HepG2 (cell line): ENCODE results near the gene CFAP99. TPM values are rescaled to one million over a fixed set of nuclear protein-coding genes. Genes with fewer than 3 reads are reported as not detected.

Experiments used
- AGO2 ChIP-seq: fragments of 200-400 bp; formaldehyde crosslinking; optimal IDR thresholded peaks from 2 replicates; pipeline ENCODE3; 2017; ENCODE audit warnings: mild to moderate bottlenecking, low read depth, low read length, moderate library complexity
- CBFB ChIP-seq: sonication (generic); formaldehyde crosslinking; IDR thresholded peaks from 2 replicates; pipeline ENCODE4 v1.4.0; 2020; ENCODE audit warnings: missing genetic modification reagents
- CREB1 ChIP-seq, 2 experiments: fragments of 450-650 bp in 1 of 2; IDR thresholded peaks; 2 replicates each; pipeline ENCODE4 v1.6.1; 2016 to 2017; ENCODE audit warnings: control low read depth in 1 of 2, mild to moderate bottlenecking in 1 of 2, missing compliant biosample characterization in 1 of 2, missing genetic modification characterization in 1 of 2
- FIP1L1 ChIP-seq: fragments of 200-400 bp; formaldehyde crosslinking; IDR thresholded peaks from 2 replicates; pipeline ENCODE4 v1.6.1; 2018; ENCODE audit warnings: low read depth, mild to moderate bottlenecking, low read length, moderate library complexity, borderline replicate concordance; ENCODE audit not compliant: insufficient read depth
- FOXA3 ChIP-seq: IDR thresholded peaks from 2 replicates; pipeline ENCODE4 v1.6.1; 2016; ENCODE audit warnings: missing genetic modification reagents, missing compliant biosample characterization
- HDAC6 ChIP-seq: fragments of 200-600 bp; sonication (generic); IDR thresholded peaks from 2 replicates; pipeline ENCODE4 v1.7.0; 2017; ENCODE audit warnings: mild to moderate bottlenecking, antibody characterized with exemption, low read length, low read depth
- HOXA9 ChIP-seq: sonication (generic); formaldehyde crosslinking; IDR thresholded peaks from 2 replicates; pipeline ENCODE4 v1.8.1; 2022; ENCODE audit warnings: missing genetic modification reagents, mild to moderate bottlenecking, moderate library complexity, borderline replicate concordance
- ISX ChIP-seq: sonication (generic); formaldehyde crosslinking; conservative IDR thresholded peaks from 2 replicates; pipeline ENCODE4 v1.5.0; 2020; ENCODE audit warnings: missing genetic modification reagents
- POGZ ChIP-seq: sonication (generic); formaldehyde crosslinking; IDR thresholded peaks from 2 replicates; pipeline ENCODE4 v1.4.0; 2020; ENCODE audit warnings: mild to moderate bottlenecking, missing genetic modification reagents
- RXRA ChIP-seq: sonication (generic); formaldehyde crosslinking; IDR thresholded peaks from 2 replicates; pipeline ENCODE4 v1.5.1; 2020; ENCODE audit warnings: missing genetic modification reagents
- RXRB ChIP-seq: IDR thresholded peaks from 2 replicates; pipeline ENCODE4 v1.6.1; 2016; ENCODE audit warnings: borderline replicate concordance, missing genetic modification reagents, missing compliant biosample characterization
- SIN3A ChIP-seq: IDR thresholded peaks from 2 replicates; pipeline ENCODE4 v1.6.1; 2011; ENCODE audit warnings: low read depth, mild to moderate bottlenecking, control low read depth, low read length, borderline replicate concordance
- STAT6 ChIP-seq: sonication (generic); formaldehyde crosslinking; IDR thresholded peaks from 2 replicates; pipeline ENCODE4 v1.4.0; 2020; ENCODE audit warnings: missing genetic modification reagents, mild to moderate bottlenecking, borderline replicate concordance
- U2AF2 ChIP-seq: fragments of 200-400 bp; formaldehyde crosslinking; IDR thresholded peaks from 2 replicates; pipeline ENCODE4 v1.6.1; 2017; ENCODE audit warnings: low read depth, mild to moderate bottlenecking, low read length
- ZFP36 ChIP-seq: fragments of 150-350 bp; IDR thresholded peaks from 2 replicates; pipeline ENCODE4 v1.6.1; 2018; ENCODE audit warnings: borderline replicate concordance, low read length, low read depth; ENCODE audit not compliant: partially characterized antibody
- ZNF138 ChIP-seq: sonication (generic); formaldehyde crosslinking; IDR thresholded peaks from 2 replicates; pipeline ENCODE4 v1.5.0; 2020; ENCODE audit warnings: mild to moderate bottlenecking, low read depth, missing genetic modification reagents
- ZNF326 ChIP-seq: sonication (generic); formaldehyde crosslinking; IDR thresholded peaks from 2 replicates; pipeline ENCODE4 v1.4.0; 2020; ENCODE audit warnings: missing genetic modification reagents, borderline replicate concordance
- ZNF33B ChIP-seq: sonication (generic); formaldehyde crosslinking; IDR thresholded peaks from 2 replicates; pipeline ENCODE4 v1.5.1; 2020; ENCODE audit warnings: mild to moderate bottlenecking, missing genetic modification reagents
- ZNF441 ChIP-seq: sonication (generic); formaldehyde crosslinking; IDR thresholded peaks from 2 replicates; pipeline ENCODE4 v1.7.0; 2021; ENCODE audit warnings: missing genetic modification reagents, borderline replicate concordance
- ZNF576 ChIP-seq: sonication (generic); formaldehyde crosslinking; IDR thresholded peaks from 2 replicates; pipeline ENCODE4 v1.4.0; 2020; ENCODE audit warnings: mild to moderate bottlenecking, missing genetic modification reagents
- ZNF713 ChIP-seq: sonication (generic); formaldehyde crosslinking; IDR thresholded peaks from 2 replicates; pipeline ENCODE4 v1.4.0; 2020; ENCODE audit warnings: mild to moderate bottlenecking, missing genetic modification reagents
- polyA plus RNA-seq, 8 experiments: library from polyadenylated mRNA; depleted of rRNA in 3 of 8; stranded (reverse) in 7 of 8; unstranded in 1 of 8; fragments of >200 nt; fragmentation: Illumina TruSeq in 4 of 8; extraction: Trizol in 4 of 8; gene quantifications; 2 replicates each; pipeline versions ENCODE4 v1.2.1 to v1.2.3, GENCODE V29; 2011 to 2016; ENCODE audit warnings: low read depth in 4 of 8, missing spikeins in 1 of 8, mixed read lengths in 1 of 8; ENCODE audit not compliant: insufficient read depth in 1 of 8
- total RNA-seq, 5 experiments: library from RNA; depleted of rRNA; stranded (reverse); fragments of >200 nt; fragmentation: Illumina TruSeq; extraction: Trizol; gene quantifications; 2 replicates each; pipeline ENCODE4 v1.2.3, GENCODE V29; 2016; ENCODE audit warnings: low read depth in 1 of 5
- TF ChIP-seq, protein P1 (sequence below): sonication (generic); formaldehyde crosslinking; IDR thresholded peaks from 2 replicates; pipeline ENCODE4 v1.8.1; 2023; ENCODE audit warnings: mild to moderate bottlenecking, moderate library complexity, missing genetic modification reagents
- TF ChIP-seq, protein P2 (sequence below): IDR thresholded peaks from 2 replicates; pipeline ENCODE4 v1.6.1; 2016; ENCODE audit warnings: missing biosample characterization, missing genetic modification reagents, low read depth

The CFAP99 gene
- total and polyA plus RNA-seq, 2 of the 13 experiments (the other 11 are each of a cell fraction or from before 2014, with no cell fraction given), result not detected

- TF ChIP-seq ZFP36 (no peak), HOXA9 (CRISPR knock-in tag) (no peak), U2AF2 (no peak), FIP1L1 (no peak), FOXA3 (CRISPR knock-in tag) (0 out of 2 replicates have a peak, but pooled peaks have one; percentile 18), RXRB (no peak), ZNF713 (CRISPR knock-in tag) (no peak), POGZ (0 out of 2 replicates have a peak, but pooled peaks have one; percentile 28), ZNF576 (no peak), ZNF33B (CRISPR knock-in tag) (no peak), CREB1 (IDR thresholded peaks at IDR 0.05) (peak; percentile 88), CREB1 (CRISPR knock-in tag; IDR thresholded peaks at IDR 0.05) (peak; percentile 83), CBFB (CRISPR knock-in tag) (no peak), AGO2 (no peak), ZNF138 (CRISPR knock-in tag) (no peak), STAT6 (no peak), ZNF326 (no peak), ISX (CRISPR knock-in tag) (no peak), ZNF441 (CRISPR knock-in tag) (no peak), RXRA (CRISPR knock-in tag) (peak; percentile 47; the same call in 1 of the 2 replicates), HDAC6 (no peak), SIN3A (peak; percentile 83; the same call in 1 of the 2 replicates)
- TF ChIP-seq, protein P1, sequence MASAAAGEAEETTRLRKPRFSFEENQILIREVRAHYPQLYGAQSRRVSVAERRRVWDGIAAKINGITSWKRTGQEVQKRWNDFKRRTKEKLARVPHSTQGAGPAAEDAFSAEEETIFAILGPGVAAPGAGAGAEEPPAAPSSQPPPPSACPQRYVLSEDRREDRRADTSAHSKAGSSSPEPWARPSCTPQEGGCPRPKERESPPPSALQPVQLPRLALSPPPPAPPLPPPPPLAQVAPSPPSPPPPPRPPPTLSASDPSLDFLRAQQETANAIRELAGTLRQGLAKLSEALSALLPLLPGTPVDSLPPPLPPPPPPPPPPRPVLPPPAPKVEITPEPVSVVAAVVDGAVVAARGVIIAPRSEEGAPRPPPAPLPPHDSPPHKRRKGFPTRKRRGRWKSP (CRISPR knock-in tag), result 0 out of 2 replicates have a peak, but pooled peaks have one; percentile 33
- TF ChIP-seq, protein P2, sequence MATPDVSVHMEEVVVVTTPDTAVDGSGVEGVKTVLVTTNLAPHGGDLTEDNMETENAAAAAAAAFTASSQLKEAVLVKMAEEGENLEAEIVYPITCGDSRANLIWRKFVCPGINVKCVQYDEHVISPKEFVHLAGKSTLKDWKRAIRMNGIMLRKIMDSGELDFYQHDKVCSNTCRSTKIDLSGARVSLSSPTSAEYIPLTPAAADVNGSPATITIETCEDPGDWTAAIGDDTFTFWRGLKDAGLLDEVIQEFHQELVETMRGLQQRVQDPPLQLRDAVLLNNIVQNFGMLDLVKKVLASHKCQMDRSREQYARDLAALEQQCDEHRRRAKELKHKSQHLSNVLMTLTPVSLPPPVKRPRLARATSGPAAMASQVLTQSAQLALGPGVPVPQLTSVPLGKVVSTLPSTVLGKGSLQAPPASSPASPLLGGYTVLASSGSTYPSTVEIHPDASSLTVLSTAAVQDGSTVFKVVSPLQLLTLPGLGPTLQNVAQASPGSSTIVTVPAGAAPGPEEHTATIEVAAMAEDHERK (CRISPR knock-in tag), result peak; percentile 92
Measured at GRCh38 chr4:2418650-2419571, at the start of gene CFAP99 (continued).
